GM19239 (cell line): ENCODE results near the gene LPGAT1.
A peak's percentile ranks its signal among the peaks of the same experiment; 100 is the strongest.

Experiments used
- DNase-seq: peaks from one replicate; pipeline ENCODE4 v3.0.0; 2011; ENCODE audit warnings: low spot score; ENCODE audit not compliant: insufficient read length
- FAIRE-seq: peaks from 2 replicates; lab custom pipeline; 2011; peaks lifted over from hg19 to GRCh38; lab: Jason Lieb, UNC

LPGAT1 gene

GRCh38 chr1:211783266-211783665, 47.3 kb downstream of the LPGAT1 start:
- DNase-seq (no peak), FAIRE-seq (no peak)

GRCh38 chr1:211781260-211781659, 49.3 kb downstream of the LPGAT1 start:
- DNase-seq (peak; percentile 2), FAIRE-seq (peak; percentile 89)

DNA sequence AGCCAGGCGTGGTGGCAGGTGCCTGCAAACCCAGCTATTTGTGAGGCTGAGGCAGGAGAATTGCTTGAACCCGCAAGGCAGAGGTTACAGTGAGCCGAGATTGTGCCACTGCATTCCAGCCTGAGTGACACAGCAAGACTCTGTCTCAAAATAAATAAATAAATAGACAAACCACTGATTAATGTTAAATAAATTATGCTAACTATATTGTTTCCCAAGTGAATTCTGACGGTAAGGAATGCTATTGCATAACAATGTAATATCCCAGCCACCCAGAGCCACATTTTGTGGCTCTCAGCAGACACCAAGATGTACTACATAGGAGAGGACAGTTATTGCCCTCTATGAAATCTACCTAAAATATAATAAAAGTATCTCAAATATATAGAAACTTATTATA, 55.4 kb downstream of the LPGAT1 start:
- FAIRE-seq: no peak
- DNase-seq: no peak

GRCh38 chr1:211764701-211765100, 65.9 kb downstream of the LPGAT1 start:
- FAIRE-seq: no peak
- no peak for DNase-seq

DNA sequence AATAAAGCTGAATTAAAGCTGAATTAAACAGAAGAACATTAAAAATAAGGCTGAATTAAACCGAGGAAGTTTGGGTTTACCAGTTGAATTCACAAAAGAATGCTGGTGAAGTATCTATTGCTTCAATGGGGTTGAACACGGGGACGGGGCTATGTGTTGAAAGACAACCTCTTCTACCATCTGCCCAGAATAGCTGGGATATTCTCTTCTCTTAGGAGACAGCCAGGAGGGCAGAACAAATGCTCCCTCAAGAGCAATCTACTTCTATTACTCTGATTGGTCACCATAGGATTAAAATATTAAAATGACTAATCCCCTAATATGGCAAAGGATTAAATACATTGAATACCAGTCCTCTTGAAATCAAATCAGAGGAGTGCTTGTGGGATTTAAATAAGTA, 68.4 kb downstream of the LPGAT1 start:
- no peak for DNase-seq
- FAIRE-seq: no peak

GRCh38 chr1:211761400-211761799, 69.2 kb downstream of the LPGAT1 start:
- FAIRE-seq: no peak
- no peak for DNase-seq

DNA sequence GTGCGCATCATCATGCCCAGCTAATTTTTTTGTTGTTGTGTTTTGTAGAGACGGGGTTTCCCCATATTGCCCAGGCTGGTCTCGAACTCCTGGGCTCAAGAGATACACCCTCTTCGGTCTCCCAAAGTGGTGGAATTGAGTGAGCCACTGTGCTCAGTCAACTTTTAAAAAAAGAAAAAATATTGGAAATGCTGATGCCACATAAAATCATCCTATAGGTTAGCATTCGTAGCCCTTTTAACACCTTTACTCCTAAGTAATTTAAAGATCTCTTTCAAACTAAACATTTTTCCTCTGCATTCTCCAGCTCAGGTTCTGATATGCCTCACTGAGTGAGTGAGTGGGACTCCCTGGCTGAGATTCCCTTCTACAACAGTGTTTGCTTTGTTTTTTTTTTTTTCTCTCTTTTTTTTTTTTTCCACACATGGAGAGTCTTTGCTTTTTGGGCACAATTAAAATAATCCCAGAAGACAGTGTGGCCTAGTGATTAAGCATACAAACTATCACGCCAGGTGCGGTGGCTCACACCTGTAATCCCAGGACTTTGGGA, 74.0 kb downstream of the LPGAT1 start:
- no peak for DNase-seq
- FAIRE-seq: no peak

DNA sequence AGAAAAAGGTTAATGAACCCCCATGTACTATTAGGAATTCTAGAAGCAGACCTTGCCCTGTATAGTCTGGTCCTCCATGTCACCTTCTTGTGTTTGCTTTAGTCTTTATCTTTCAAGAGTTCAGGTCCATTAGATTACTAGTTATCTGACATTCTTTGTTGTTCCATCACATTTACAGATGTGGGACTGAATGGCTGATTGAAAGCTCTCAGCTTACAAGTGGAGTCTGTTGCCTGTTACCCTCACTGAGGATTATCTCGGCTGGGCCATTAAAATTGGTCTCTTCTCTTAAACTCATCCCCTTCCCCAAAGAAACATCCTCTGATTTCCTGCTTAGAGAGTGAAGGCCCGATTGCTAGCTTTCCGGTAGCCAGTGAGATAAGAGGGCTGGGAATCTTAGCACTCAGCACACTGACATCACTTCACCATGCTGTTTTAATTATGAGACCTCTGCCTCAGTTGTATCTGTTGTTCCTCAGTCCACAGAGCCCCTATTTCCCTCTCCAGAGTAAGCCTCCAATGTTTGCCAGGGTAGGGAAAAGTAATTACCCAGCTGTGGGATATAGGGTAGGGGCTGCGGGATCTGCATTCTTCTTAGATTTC, 76.8 kb downstream of the LPGAT1 start:
- no peak for DNase-seq
- no peak for FAIRE-seq

- DNase-seq: no peak
- no peak for FAIRE-seq
Measured at GRCh38 chr1:211752951-211753486, 77.5 kb downstream of the LPGAT1 start.

DNA sequence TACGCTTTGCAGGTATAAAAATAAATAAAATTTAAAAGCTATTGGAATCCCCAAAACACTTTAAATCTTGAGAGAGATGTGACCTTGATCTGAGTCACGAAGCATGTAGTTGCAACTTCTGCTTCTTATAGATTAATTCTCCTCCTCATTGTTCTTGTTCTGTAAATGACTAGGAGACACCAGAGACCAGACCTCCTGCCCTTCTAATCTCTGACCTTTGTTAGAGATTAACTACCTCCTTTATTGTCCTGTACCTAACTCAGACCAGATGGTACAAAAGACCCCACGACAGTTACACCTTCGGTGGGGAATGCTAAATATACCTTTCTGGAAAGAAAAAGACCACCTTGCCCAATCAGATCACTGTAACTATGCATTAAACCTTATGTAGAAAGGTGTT, 78.2 kb downstream of the LPGAT1 start:
- no peak for FAIRE-seq
- DNase-seq: no peak

DNA sequence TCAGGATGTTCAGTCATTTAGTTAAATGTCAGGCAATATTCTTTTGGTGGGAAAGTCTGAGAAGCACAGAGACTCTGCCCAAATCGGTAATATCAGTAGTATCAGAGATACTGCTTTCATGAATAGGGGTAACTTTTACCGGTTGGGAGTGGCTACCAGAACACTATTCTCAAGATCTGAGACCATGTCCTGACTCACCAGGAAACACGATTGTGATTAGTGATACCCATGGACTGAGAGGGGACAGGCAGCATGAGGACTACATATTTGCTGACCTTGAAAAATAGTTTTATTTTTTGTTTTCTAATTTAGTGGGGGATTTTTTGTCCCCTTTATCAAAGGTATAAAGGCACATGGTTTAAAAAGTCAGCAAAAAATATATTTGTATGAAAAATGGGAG, 79.1 kb downstream of the LPGAT1 start:
- DNase-seq: no peak

GRCh38 chr1:211750599-211750998, 80.0 kb downstream of the LPGAT1 start:
- DNase-seq (no peak), FAIRE-seq (no peak)

More for the DNA sequence above, 79.1 kb downstream of the LPGAT1 start:
- no peak for FAIRE-seq

DNA sequence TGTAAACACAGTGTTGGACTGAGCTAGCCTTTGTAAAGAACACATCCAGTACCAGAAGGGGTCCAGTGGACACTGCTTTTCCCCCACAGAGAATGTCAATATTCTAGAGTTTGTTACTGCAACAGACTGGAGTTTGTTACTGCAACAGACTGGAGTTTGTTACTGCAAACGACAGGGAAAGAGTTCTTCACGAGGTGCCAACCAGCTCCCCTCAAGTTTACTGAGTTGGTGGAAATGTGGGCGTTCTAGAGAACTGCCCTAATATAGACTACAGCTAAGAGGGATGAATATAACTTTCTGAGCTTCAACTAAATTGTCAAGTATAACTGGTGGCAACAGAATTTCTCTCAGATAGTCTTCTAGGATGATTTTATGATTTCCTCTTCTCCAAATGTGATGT, 81.3 kb downstream of the LPGAT1 start:
- no peak for FAIRE-seq

GRCh38 chr1:211748810-211749209, 81.8 kb downstream of the LPGAT1 start:
- no peak for FAIRE-seq

More for the DNA sequence above, 81.3 kb downstream of the LPGAT1 start:
- no peak for DNase-seq

DNA sequence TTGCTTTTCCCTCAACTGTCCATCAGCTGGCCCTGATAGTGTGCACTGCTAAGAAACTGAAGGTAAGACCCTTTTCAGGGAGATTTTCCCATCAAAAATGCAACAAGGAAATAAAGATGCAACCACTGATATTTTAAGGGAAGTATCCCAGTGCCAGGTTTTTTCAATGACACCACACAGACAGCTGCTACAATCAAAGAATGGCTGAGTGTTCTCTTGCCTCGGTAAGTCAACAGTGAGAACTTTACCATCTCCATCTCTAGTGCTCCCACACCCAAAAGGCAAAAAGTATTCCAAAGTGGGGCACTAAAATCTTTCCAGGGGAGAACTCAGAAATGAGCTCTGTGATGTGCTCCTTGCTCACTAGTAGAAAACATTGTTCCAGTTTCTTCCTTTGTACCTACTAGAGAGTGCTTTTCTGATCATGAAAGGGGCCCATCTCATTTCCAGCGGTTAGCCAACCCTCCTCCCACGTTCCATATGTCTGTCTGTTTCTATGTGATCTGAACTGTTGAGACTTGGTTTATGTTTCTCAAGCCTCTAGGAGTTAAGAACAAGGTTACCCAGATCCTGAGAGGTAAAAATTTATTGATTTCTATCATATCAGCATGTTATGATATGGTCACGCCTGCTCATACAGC, 87.6 kb downstream of the LPGAT1 start:
- FAIRE-seq: no peak
- DNase-seq: no peak

More at GRCh38 chr1:211748810-211749209, 81.8 kb downstream of the LPGAT1 start:
- DNase-seq: no peak

- DNase-seq (no peak), FAIRE-seq (no peak)
Measured at GRCh38 chr1:211742272-211742671, 88.3 kb downstream of the LPGAT1 start.

DNA sequence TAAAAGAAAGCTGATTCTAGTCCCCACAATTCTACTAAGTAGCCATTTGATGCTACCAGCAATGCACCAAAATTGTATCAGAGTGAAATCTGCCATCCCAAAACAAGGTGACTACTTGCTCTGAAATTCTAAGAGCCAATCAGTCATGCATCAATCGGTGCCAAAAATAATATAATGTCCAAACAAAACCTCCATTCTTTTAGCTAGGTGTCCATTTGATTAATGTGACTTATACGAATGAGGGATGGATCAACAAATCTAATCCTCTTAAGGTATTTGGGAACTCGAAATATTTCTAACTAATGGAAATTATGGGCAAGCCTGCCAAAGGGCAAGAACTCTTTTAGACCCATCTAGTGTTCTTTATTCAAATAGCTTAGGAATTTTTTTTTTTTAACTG, 88.8 kb downstream of the LPGAT1 start:
- DNase-seq: no peak
- FAIRE-seq: no peak

- FAIRE-seq (no peak), DNase-seq (no peak)
Measured at GRCh38 chr1:211741116-211741515, 89.4 kb downstream of the LPGAT1 start.

- DNase-seq: peak; percentile 25
- peak; percentile 4 for FAIRE-seq
Measured at GRCh38 chr1:211739671-211740411, 90.7 kb downstream of the LPGAT1 start.

- FAIRE-seq: no peak
- DNase-seq: no peak
Measured at GRCh38 chr1:211738691-211739301, 91.8 kb downstream of the LPGAT1 start.
